HepG2 (cell line): ENCODE measurements around the gene FKBP8. TPM values are rescaled to one million over a fixed set of nuclear protein-coding genes. Genes with fewer than 3 reads are reported as not detected.

Experiments used
- ERF ChIP-seq: IDR thresholded peaks from 2 replicates; pipeline ENCODE4 v1.6.1; 2018; ENCODE audit warnings: missing biosample characterization, missing genetic modification reagents
- HNF4G ChIP-seq, 2 experiments: sonication (generic) in 1 of 2; formaldehyde crosslinking in 1 of 2; IDR thresholded peaks; 2 replicates each; pipeline versions ENCODE4 v1.4.0 to v1.6.1; 2011 to 2020; ENCODE audit warnings: borderline replicate concordance in 2 of 2, low read depth in 2 of 2, mild to moderate bottlenecking in 2 of 2, low read length in 1 of 2, missing genetic modification reagents in 1 of 2, moderate library complexity in 1 of 2
- KLF15 ChIP-seq: sonication (generic); formaldehyde crosslinking; IDR thresholded peaks from 2 replicates; pipeline ENCODE4 v1.8.1; 2023; ENCODE audit warnings: borderline replicate concordance, mild to moderate bottlenecking, inconsistent platforms, missing genetic modification reagents, mixed read lengths
- STAG1 ChIP-seq: sonication (generic); formaldehyde crosslinking; IDR thresholded peaks from 2 replicates; pipeline ENCODE4 v1.4.0; 2020; ENCODE audit warnings: missing genetic modification reagents
- polyA plus RNA-seq, 8 experiments: library from polyadenylated mRNA; depleted of rRNA in 3 of 8; stranded (reverse) in 7 of 8; unstranded in 1 of 8; fragments of >200 nt; fragmentation: Illumina TruSeq in 4 of 8; extraction: Trizol in 4 of 8; gene quantifications; 2 replicates each; pipeline versions ENCODE4 v1.2.1 to v1.2.3, GENCODE V29; 2011 to 2016; ENCODE audit warnings: low read depth in 4 of 8, missing spikeins in 1 of 8, mixed read lengths in 1 of 8; ENCODE audit not compliant: insufficient read depth in 1 of 8
- total RNA-seq, 5 experiments: library from RNA; depleted of rRNA; stranded (reverse); fragments of >200 nt; fragmentation: Illumina TruSeq; extraction: Trizol; gene quantifications; 2 replicates each; pipeline ENCODE4 v1.2.3, GENCODE V29; 2016; ENCODE audit warnings: low read depth in 1 of 5
- TF ChIP-seq, protein P1 (sequence below): sonication (generic); formaldehyde crosslinking; IDR thresholded peaks from 2 replicates; pipeline ENCODE4 v1.9.0; 2021; ENCODE audit warnings: mild to moderate bottlenecking, missing genetic modification reagents

Gene FKBP8
- total and polyA plus RNA-seq, 2 of the 13 experiments (the other 11 are each of a cell fraction or from before 2014, with no cell fraction given), result 81.7 to 93.9 TPM

DNA sequence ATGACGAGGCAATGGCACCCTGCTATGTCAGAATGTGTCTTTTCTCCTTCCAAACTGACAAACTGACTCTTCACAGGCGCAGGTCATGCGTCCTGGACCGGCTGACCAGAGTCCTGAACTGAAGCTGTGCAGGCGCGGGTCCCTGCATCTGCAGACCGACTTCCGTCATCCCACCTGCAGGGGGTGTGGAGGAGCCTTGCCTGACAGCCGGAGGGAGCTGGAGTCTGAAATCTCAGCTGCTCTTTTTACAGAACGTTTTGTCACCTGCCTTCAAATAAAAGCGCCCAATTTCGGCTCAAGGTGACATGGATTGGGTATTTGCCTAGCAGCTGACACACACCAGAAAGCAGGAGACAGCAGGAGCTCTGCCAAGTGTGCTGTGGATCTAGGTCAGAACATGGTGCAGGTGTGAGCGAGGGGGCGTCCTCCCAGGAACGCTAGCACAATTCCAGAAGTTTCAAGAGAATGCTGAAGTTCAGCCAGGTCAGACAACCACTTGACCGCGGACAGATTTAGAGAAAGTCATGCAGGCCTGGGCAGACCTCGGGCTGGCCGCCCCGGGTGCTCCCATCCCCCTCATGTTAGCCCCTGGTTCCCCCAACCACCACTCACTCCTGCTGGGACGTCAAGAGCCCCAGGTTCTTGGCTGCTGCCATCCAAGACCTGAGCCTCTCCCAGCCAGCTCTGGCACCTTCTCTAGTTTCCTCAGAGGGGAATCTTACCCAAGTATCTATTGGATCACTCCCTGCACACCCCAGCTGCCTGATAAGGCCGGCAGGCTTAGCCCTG lies 54.3 kb downstream of the FKBP8 start (continued):
- TF ChIP-seq, protein P1, sequence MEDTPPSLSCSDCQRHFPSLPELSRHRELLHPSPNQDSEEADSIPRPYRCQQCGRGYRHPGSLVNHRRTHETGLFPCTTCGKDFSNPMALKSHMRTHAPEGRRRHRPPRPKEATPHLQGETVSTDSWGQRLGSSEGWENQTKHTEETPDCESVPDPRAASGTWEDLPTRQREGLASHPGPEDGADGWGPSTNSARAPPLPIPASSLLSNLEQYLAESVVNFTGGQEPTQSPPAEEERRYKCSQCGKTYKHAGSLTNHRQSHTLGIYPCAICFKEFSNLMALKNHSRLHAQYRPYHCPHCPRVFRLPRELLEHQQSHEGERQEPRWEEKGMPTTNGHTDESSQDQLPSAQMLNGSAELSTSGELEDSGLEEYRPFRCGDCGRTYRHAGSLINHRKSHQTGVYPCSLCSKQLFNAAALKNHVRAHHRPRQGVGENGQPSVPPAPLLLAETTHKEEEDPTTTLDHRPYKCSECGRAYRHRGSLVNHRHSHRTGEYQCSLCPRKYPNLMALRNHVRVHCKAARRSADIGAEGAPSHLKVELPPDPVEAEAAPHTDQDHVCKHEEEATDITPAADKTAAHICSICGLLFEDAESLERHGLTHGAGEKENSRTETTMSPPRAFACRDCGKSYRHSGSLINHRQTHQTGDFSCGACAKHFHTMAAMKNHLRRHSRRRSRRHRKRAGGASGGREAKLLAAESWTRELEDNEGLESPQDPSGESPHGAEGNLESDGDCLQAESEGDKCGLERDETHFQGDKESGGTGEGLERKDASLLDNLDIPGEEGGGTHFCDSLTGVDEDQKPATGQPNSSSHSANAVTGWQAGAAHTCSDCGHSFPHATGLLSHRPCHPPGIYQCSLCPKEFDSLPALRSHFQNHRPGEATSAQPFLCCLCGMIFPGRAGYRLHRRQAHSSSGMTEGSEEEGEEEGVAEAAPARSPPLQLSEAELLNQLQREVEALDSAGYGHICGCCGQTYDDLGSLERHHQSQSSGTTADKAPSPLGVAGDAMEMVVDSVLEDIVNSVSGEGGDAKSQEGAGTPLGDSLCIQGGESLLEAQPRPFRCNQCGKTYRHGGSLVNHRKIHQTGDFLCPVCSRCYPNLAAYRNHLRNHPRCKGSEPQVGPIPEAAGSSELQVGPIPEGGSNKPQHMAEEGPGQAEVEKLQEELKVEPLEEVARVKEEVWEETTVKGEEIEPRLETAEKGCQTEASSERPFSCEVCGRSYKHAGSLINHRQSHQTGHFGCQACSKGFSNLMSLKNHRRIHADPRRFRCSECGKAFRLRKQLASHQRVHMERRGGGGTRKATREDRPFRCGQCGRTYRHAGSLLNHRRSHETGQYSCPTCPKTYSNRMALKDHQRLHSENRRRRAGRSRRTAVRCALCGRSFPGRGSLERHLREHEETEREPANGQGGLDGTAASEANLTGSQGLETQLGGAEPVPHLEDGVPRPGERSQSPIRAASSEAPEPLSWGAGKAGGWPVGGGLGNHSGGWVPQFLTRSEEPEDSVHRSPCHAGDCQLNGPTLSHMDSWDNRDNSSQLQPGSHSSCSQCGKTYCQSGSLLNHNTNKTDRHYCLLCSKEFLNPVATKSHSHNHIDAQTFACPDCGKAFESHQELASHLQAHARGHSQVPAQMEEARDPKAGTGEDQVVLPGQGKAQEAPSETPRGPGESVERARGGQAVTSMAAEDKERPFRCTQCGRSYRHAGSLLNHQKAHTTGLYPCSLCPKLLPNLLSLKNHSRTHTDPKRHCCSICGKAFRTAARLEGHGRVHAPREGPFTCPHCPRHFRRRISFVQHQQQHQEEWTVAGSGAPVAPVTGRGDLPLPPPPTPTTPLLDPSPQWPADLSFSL (CRISPR knock-in tag), result no peak
- TF ChIP-seq KLF15 (no peak), HNF4G (IDR thresholded peaks at IDR 0.05; ENCODE audit: borderline replicate concordance, low read depth, low read length) (no peak), HNF4G (CRISPR knock-in tag; IDR thresholded peaks at IDR 0.05; ENCODE audit: borderline replicate concordance, low read depth) (0 out of 2 replicates have a peak, but pooled peaks have one; percentile 24), STAG1 (peak; percentile 79), ERF (CRISPR knock-in tag) (no peak)
